MM.1S (cell line): ENCODE results near the gene MTFR1L.
"Not testable (repeated sequence)": the region's sequence is repeated elsewhere in the genome, so short reads cannot be mapped to it uniquely, and the experiment has no call there.

Source experiments
- DNase-seq: peaks from one replicate; pipeline ENCODE4 v3.0.0-alpha.2; 2015
- H2AFZ ChIP-seq: fragments of 300-600 bp; sonication (generic); 2 replicates; pipeline ENCODE4 v1.6.0; 2016; ENCODE audit warnings: antibody characterized with exemption, low read length
- H3F3A ChIP-seq: fragments of 300-600 bp; sonication (generic); 2 replicates; pipeline ENCODE4 v1.6.1; 2016; ENCODE audit warnings: mild to moderate bottlenecking, antibody characterized with exemption, low read length, moderate library complexity, mixed read lengths; ENCODE audit not compliant: insufficient read depth
- H3K27ac ChIP-seq: fragments of 300-600 bp; sonication (generic); 2 replicates; pipeline ENCODE4 v1.5.1; 2016; ENCODE audit warnings: mild to moderate bottlenecking, low read length
- H3K27me3 ChIP-seq: fragments of 300-600 bp; sonication (generic); replicated peaks from 2 replicates; pipeline ENCODE4 v1.6.0; 2016; ENCODE audit warnings: low read length; ENCODE audit not compliant: insufficient read depth
- H3K36me3 ChIP-seq: fragments of 300-600 bp; sonication (generic); replicated peaks from 2 replicates; pipeline ENCODE4 v1.6.1; 2016; ENCODE audit warnings: mild to moderate bottlenecking, low read length, mixed read lengths; ENCODE audit not compliant: insufficient read depth
- H3K4me1 ChIP-seq: fragments of 300-600 bp; sonication (generic); 2 replicates; pipeline ENCODE4 v1.6.1; 2016; ENCODE audit warnings: low read length, mixed read lengths
- H3K4me2 ChIP-seq: fragments of 300-600 bp; sonication (generic); 2 replicates; pipeline ENCODE4 v1.6.0; 2016; ENCODE audit warnings: low read depth, low read length
- H3K4me3 ChIP-seq: fragments of 300-600 bp; sonication (generic); 2 replicates; pipeline ENCODE4 v1.5.1; 2016; ENCODE audit warnings: low read length, mixed read lengths
- H3K79me2 ChIP-seq: fragments of 300-600 bp; sonication (generic); 2 replicates; pipeline ENCODE4 v1.6.1; 2016; ENCODE audit warnings: mixed run types, low read length, mixed read lengths
- H3K9ac ChIP-seq: fragments of 300-600 bp; sonication (generic); 2 replicates; pipeline ENCODE4 v1.6.1; 2016; ENCODE audit warnings: low read length, mixed read lengths
- H3K9me2 ChIP-seq: fragments of 300-600 bp; sonication (generic); replicated peaks from 2 replicates; pipeline ENCODE4 v1.6.1; 2016; ENCODE audit warnings: mild to moderate bottlenecking, low read length, mixed read lengths; ENCODE audit not compliant: insufficient read depth
- H3K9me3 ChIP-seq: fragments of 300-600 bp; sonication (generic); replicated peaks from 2 replicates; pipeline ENCODE4 v1.6.1; 2016; ENCODE audit warnings: mild to moderate bottlenecking, low read length, mixed read lengths; ENCODE audit not compliant: insufficient read depth
- H4K20me1 ChIP-seq: fragments of 300-600 bp; sonication (generic); 2 replicates; pipeline ENCODE4 v1.6.1; 2016; ENCODE audit warnings: mild to moderate bottlenecking, low read length, moderate library complexity, mixed read lengths; ENCODE audit not compliant: insufficient read depth
- EZH2 ChIP-seq: fragments of 300-600 bp; sonication (generic); optimal IDR thresholded peaks from 2 replicates; pipeline ENCODE3; 2017; ENCODE audit warnings: low read depth, mild to moderate bottlenecking, antibody characterized with exemption, low read length, mixed read lengths
- EZH2phosphoT487 ChIP-seq: fragments of 300-600 bp; sonication (generic); IDR thresholded peaks from 2 replicates; pipeline ENCODE4 v1.6.1; 2018; ENCODE audit warnings: antibody characterized with exemption, low read length
- TF ChIP-seq, protein P1 (sequence below): fragments of 300-600 bp; sonication (generic); IDR thresholded peaks from 2 replicates; pipeline ENCODE4 v1.5.1; 2016; ENCODE audit warnings: antibody characterized with exemption, low read length, mixed read lengths

Gene MTFR1L

DNA sequence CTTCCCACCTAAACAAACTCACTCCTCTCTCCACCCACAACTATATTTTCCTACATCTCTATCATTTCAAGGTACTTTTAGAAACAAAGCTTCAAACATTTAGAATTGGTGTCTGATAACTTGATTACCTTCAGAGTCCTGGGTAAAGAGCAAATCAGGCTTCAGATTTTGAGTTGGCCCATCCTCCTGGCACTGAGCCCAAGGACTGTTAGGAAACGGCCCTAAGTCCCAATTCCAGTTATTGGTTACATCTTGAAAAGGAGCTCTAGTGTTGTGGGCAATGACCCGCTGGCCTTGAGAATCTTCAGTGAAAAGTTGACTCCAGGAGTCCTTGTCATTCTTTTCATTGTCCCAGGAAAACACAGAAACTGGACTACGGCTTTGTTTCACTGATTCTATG, 15.1 kb downstream of the MTFR1L start:
- H3K4me2 ChIP-seq, result no peak overlapping the region
- no peaks in the 10 kb centered on the region for H3K27me3 ChIP-seq
- H3K4me3 ChIP-seq, result no peak overlapping the region
- H3K79me2 ChIP-seq, result no peaks in the 10 kb centered on the region
- H3K36me3 ChIP-seq, result peaks cover 3% of the 10 kb centered on the region
- H3K4me1 ChIP-seq, result no peaks in the 10 kb centered on the region
- DNase-seq, result no peak
- no peak overlapping the region for H3K27ac ChIP-seq
- H2AFZ ChIP-seq, result no peak overlapping the region
- no peaks in the 10 kb centered on the region for H3K9me2 ChIP-seq
- no peak overlapping the region for H3K9ac ChIP-seq
- H3K9me3 ChIP-seq, result no peaks in the 10 kb centered on the region
- no peaks in the 10 kb centered on the region for H4K20me1 ChIP-seq
- TF ChIP-seq EZH2 (no peak), EZH2phosphoT487 (no peak)
- TF ChIP-seq, protein P1, sequence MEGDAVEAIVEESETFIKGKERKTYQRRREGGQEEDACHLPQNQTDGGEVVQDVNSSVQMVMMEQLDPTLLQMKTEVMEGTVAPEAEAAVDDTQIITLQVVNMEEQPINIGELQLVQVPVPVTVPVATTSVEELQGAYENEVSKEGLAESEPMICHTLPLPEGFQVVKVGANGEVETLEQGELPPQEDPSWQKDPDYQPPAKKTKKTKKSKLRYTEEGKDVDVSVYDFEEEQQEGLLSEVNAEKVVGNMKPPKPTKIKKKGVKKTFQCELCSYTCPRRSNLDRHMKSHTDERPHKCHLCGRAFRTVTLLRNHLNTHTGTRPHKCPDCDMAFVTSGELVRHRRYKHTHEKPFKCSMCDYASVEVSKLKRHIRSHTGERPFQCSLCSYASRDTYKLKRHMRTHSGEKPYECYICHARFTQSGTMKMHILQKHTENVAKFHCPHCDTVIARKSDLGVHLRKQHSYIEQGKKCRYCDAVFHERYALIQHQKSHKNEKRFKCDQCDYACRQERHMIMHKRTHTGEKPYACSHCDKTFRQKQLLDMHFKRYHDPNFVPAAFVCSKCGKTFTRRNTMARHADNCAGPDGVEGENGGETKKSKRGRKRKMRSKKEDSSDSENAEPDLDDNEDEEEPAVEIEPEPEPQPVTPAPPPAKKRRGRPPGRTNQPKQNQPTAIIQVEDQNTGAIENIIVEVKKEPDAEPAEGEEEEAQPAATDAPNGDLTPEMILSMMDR, result no peak
- H3F3A ChIP-seq, result no peaks in the 10 kb centered on the region

DNA sequence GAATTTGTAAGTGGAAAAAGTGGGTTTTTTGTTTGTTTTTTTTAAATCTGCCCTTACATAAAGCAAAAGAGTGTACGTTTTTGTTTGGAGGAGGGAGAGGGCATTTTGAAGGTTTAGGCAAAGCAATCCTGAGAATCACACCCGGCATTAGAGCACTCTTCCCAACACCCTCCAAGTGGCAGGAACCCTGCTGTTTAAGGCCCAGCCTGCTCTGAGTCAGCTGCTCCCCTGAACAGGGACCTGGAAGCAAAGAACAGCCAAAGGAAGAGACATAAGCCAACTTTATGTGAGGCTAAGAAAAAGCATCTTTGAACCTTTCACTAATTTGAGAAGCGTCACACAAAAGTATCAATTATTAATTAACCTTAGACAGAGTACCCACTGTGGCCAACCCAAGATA, 16.9 kb downstream of the MTFR1L start:
- no peaks in the 10 kb centered on the region for H3K9me3 ChIP-seq
- TF ChIP-seq EZH2 (no peak), EZH2phosphoT487 (no peak)
- TF ChIP-seq, protein P1, result no peak
- no peak overlapping the region for H3K27ac ChIP-seq
- H4K20me1 ChIP-seq, result no peaks in the 10 kb centered on the region
- no peaks in the 10 kb centered on the region for H3K9me2 ChIP-seq
- no peak overlapping the region for H3K4me2 ChIP-seq
- no peaks in the 10 kb centered on the region for H3F3A ChIP-seq
- H3K36me3 ChIP-seq, result no peaks in the 10 kb centered on the region; the same call in 1 of the 2 replicates
- no peak overlapping the region for H3K4me3 ChIP-seq
- H2AFZ ChIP-seq, result no peak overlapping the region
- no peak for DNase-seq
- H3K79me2 ChIP-seq, result no peaks in the 10 kb centered on the region
- no peaks in the 10 kb centered on the region for H3K4me1 ChIP-seq
- no peak overlapping the region for H3K9ac ChIP-seq
- H3K27me3 ChIP-seq, result no peaks in the 10 kb centered on the region

DNA sequence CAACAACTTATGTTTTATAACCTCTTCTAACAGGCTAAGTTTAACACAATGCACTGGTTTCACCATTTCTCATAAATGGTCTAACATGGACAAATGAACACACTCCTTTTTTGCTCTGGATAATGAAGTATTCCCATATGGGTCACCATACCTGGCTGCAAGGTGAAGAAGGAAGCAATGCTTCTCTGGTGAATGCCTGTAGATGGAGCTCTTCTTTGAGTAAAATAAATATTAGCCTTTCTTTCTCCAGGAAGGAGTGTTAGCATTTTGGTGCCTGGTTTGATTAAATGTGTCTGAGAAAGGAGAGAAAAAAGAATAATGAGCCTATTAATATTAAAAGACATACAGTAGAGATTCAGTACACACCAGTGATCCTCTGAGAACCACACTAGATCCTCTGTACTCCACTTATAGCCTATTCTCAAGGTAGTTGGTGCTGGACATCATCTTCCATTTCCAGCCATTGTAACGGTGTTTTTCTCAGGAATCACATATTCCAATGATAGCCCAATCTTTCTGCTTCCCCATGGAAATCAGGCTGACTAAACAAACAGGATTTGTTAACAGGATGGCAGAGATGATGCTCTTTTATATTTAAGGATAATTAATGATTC, 17.6 kb downstream of the MTFR1L start:
- no peak overlapping the region for H3K9ac ChIP-seq
- no peaks in the 10 kb centered on the region for H3K4me1 ChIP-seq
- no peak for TF ChIP-seq EZH2phosphoT487
- TF ChIP-seq, protein P1, result peak; percentile 42
- H3K4me3 ChIP-seq, result no peak overlapping the region
- no peaks in the 10 kb centered on the region for H3K79me2 ChIP-seq
- DNase-seq, result no peak
- H4K20me1 ChIP-seq, result no peaks in the 10 kb centered on the region
- no peaks in the 10 kb centered on the region for H3F3A ChIP-seq
- no peaks in the 10 kb centered on the region; the same call in 1 of the 2 replicates for H3K36me3 ChIP-seq
- no peaks in the 10 kb centered on the region for H3K27me3 ChIP-seq
- no peak overlapping the region for H3K4me2 ChIP-seq
- H3K9me3 ChIP-seq, result no peaks in the 10 kb centered on the region
- H3K27ac ChIP-seq, result no peak overlapping the region
- H2AFZ ChIP-seq, result no peak overlapping the region
- H3K9me2 ChIP-seq, result no peaks in the 10 kb centered on the region

DNA sequence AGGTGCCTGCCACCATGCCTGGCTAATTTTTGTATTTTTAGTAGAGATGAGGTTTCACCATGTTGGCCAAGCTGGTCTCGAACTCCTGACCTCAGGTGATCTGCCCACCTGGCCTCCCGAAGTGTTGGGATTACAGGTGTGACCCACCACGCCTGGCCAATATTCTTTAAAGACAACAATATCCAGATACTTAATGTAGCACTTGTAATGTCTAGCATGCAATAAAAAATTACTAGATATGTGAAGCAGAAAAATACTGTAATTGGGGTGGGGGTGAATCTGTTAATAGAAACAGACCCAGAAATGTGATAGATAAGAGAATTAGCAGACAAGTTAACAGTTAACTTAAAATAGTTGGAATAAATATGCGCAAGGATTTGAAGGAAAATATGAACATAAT, 20.1 kb downstream of the MTFR1L start:
- H3K4me2 ChIP-seq, H3K9me2 ChIP-seq, H3F3A ChIP-seq, H3K36me3 ChIP-seq, H3K4me1 ChIP-seq, H3K27ac ChIP-seq, H3K9ac ChIP-seq, H2AFZ ChIP-seq, H3K27me3 ChIP-seq, H3K9me3 ChIP-seq, DNase-seq, H3K79me2 ChIP-seq, H4K20me1 ChIP-seq, H3K4me3 ChIP-seq: not testable (repeated sequence)
